Measurements from ENCODE around the gene ST3GAL3.

The ST3GAL3 gene

DNA sequence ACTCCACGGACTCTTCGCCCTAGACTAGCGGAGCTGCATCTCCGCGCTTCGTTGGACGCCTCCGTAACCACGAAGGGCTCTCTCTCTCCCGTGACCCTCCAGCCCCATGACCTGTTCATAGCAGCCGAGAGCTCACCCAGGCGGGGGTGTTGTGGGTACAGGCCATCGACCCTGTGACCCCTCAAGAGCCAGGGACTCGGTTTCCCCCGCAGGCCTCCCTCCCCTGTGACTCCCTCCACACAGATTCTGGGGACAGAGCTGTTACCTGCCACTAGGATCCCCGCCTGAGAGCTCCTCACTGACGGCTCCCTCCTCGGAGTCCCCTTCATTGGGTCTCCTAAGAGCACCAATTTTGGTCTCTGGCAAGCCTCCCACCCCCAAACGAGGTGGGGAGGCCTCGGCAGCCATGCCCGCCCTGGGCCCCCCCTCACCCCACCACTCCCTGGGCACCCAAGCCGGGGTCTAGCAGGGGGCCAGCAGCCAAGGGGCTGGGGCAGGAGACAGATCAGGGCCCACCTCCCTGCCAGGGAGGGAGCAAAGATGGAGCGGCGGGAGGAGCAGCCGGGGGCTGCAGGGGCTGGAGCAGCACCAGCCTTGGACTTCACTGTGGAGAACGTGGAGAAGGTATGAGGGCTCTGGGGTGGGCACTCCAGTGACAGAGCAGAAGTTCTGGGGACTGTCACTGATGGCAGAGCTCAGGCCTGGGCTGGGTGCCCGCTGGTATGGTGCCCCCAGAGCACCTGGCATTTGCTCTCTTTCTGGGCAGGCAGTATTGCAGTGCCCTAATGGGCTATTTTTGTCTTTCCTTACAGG lies 239.9 kb downstream of the ST3GAL3 start:
- TF ChIP-seq, protein P1, sequence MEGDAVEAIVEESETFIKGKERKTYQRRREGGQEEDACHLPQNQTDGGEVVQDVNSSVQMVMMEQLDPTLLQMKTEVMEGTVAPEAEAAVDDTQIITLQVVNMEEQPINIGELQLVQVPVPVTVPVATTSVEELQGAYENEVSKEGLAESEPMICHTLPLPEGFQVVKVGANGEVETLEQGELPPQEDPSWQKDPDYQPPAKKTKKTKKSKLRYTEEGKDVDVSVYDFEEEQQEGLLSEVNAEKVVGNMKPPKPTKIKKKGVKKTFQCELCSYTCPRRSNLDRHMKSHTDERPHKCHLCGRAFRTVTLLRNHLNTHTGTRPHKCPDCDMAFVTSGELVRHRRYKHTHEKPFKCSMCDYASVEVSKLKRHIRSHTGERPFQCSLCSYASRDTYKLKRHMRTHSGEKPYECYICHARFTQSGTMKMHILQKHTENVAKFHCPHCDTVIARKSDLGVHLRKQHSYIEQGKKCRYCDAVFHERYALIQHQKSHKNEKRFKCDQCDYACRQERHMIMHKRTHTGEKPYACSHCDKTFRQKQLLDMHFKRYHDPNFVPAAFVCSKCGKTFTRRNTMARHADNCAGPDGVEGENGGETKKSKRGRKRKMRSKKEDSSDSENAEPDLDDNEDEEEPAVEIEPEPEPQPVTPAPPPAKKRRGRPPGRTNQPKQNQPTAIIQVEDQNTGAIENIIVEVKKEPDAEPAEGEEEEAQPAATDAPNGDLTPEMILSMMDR (IDR thresholded peaks at IDR 0.05) = no peak
- H3K4me1 ChIP-seq = peaks cover 0 to 42% (median 29%) of the 10 kb centered on the region in 4 donors
- peak overlapping the region; percentile 73 to 74 for H3K4me3 ChIP-seq
- H3K27ac ChIP-seq = peak overlapping the region; percentile 89 to 94
- peaks cover 0 to 18% (median 6%) of the 10 kb centered on the region in 3 donors for H3K36me3 ChIP-seq
- H3K9me3 ChIP-seq = no peaks in the 10 kb centered on the region
- H3K27me3 ChIP-seq = no peaks in the 10 kb centered on the region
- intact Hi-C loops (cut with DNase I; ENCODE audit: low total_unique reads) = loop anchor here (2.0 to 10.0 kb wide), 2 partner anchors 28 to 88 kb away; partner anchors contain the start of genes ATP6V0B and SLC6A9
- DNase-seq = no peak

DNA sequence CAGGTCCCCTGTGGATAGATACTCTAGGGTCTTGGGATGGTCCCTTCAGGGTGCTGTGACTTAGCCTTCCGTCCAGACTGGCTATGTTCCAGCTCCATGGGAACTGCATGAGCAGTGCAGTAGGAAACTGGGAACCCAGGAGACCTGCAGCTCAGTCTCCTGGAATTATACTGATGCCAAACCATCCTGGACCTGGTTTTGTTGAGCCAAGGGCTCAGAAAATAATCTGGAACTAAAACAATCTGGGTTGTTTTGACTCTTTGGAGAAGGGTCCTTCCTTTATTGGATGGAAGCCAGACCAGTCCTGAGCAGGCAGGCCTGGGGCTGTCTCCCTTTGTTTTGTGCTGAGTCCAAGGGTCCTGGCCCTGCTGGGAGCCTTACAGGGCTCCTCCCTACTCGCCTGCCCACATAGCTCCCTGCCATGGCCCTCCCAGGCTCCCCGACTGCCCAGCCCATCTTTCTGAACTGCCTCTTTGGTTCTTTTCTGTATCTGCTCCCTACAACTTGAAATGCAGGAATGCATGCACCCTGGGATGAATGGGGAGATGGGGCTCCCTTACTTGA lies 240.6 kb downstream of the ST3GAL3 start:
- TF ChIP-seq, protein P1 (IDR thresholded peaks at IDR 0.05) = no peak
- Histone ChIP-seq H3K27ac (peak overlapping the region in 1 of 2 donors; percentile 94), H3K4me1 (peaks cover 0 to 42% (median 29%) of the 10 kb centered on the region in 4 donors), H3K27me3 (no peaks in the 10 kb centered on the region), H3K4me3 (peak overlapping the region; percentile 73 to 74), H3K36me3 (peaks cover 0 to 18% (median 6%) of the 10 kb centered on the region in 3 donors), H3K9me3 (no peaks in the 10 kb centered on the region)
- no peak for DNase-seq
- intact Hi-C loops (cut with DNase I; ENCODE audit: low total_unique reads) = loop anchor here (2.0 to 10.0 kb wide), 3 partner anchors 19 to 87 kb away; partner anchors contain the start of genes ATP6V0B and SLC6A9

DNA sequence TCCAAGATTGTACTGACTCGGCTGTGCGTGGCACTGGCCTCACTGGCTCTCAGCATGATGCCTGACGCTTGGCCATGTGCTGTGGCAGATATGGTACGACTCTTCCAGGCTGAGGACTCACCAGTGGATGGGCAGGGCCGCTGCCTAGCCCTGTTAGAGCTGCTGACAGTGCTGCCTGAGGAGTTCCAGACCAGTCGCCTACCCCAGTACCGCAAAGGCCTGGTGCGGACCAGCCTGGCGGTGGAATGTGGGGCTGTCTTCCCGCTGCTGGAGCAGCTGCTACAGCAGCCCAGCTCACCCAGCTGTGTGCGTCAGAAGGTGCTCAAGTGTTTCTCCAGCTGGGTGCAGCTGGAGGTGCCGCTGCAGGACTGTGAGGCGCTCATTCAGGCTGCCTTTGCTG lies 242.3 kb downstream of the ST3GAL3 start:
- no peak overlapping the region for H3K27ac ChIP-seq
- H3K4me3 ChIP-seq = no peak overlapping the region
- H3K4me1 ChIP-seq = peaks cover 0 to 37% (median 29%) of the 10 kb centered on the region in 4 donors
- no peaks in the 10 kb centered on the region for H3K9me3 ChIP-seq
- DNase-seq = no peak
- intact Hi-C loops (cut with DNase I; ENCODE audit: low total_unique reads) = loop anchor here (2.0 to 10.0 kb wide), 2 partner anchors 17 to 85 kb away; partner anchors contain the start of gene SLC6A9
- no peaks in the 10 kb centered on the region for H3K27me3 ChIP-seq
- H3K36me3 ChIP-seq = peaks cover 0 to 18% (median 6%) of the 10 kb centered on the region in 3 donors
- TF ChIP-seq, protein P1 (IDR thresholded peaks at IDR 0.05) = no peak

DNA sequence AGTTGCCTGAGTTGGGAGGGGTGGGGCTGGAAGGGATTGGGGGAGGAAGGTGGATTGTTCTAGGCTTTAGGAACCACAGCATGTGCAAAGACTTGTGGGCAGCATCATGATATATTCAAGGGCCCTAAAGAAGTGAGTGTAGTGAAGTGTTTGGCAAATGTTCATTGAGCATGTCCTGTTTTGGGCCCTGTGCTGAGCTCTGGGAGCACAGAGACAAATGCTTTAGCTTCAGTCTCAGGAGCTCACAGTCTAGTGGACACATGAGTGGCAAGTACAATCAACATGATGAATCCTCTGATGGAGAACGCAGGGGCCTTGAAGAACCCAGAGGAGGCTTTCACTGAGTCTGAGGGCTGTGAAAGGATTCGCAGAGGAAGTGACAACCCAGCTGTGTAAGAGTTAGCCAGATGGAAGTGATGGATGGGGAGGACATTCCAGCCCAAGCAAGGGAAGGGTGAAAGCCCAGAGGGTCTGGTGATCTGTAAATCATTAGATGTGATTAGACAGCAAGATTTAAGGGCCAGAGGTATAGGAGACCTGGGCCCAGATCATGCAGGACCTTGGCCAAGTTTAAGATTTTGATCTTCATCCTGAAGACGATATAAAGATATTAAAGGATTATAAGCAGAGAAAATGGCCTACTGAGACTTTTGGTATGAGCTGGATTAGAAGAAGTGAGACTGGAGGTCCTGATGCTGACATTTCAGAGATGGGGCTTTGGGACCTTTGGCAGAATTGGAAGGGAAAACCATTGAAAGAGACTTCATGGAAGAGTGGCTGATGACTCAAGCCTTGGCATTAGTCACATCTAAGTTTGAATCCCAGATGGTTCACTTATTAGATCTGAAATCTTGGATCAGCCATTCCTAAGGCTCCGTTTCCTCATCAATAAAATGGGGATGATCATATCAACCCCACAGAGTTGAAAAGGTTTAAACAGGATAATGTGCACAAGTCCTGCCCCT lies 244.0 kb downstream of the ST3GAL3 start:
- Histone ChIP-seq H3K27ac (no peak overlapping the region), H3K4me1 (peaks cover 0 to 23% (median 20%) of the 10 kb centered on the region in 4 donors), H3K27me3 (no peaks in the 10 kb centered on the region), H3K9me3 (no peaks in the 10 kb centered on the region), H3K4me3 (no peak overlapping the region), H3K36me3 (peaks cover under 1 to 29% (median 9%) of the 10 kb centered on the region in 3 donors)
- DNase-seq = no peak
- TF ChIP-seq, protein P1 (IDR thresholded peaks at IDR 0.05) = no peak
- intact Hi-C loops (cut with DNase I; ENCODE audit: low total_unique reads) = no loop called here

DNA sequence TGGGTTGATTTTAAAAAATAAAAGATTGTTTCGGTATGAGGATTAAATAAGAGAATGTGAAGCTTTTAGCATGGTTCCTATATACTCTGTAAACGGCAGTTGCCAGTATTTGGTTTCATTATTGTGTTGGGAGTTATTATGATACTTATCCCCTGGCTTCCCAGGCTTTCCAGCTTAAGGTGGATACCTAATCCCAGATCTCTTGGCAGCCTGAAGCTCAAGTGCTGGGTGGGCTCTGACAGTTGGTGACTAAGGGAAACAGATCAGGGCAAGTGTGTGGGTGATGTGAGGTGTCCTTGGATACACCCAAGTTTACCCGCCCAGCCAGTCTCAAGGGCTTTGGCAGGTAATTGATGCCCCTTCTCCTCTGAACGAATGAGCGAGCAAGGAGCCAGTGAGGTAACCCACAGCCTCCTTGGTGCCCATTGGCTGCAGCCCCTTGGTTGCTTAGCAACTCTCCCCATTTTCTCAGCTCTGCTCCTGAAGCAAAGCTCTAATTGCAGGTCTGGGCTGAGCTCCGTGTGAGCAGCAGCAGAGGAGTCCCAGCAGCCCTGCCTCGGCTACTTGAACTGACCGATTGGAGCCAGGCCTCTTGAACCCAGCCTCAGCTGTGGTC lies 245.5 kb downstream of the ST3GAL3 start:
- no peak for DNase-seq
- no peaks in the 10 kb centered on the region for H3K27me3 ChIP-seq
- no peak overlapping the region for H3K4me3 ChIP-seq
- intact Hi-C loops (cut with DNase I; ENCODE audit: low total_unique reads) = no loop called here
- H3K27ac ChIP-seq = no peak overlapping the region
- H3K4me1 ChIP-seq = peaks cover 0 to 15% (median 12%) of the 10 kb centered on the region in 4 donors
- no peaks in the 10 kb centered on the region for H3K9me3 ChIP-seq
- peaks cover 16 to 44% (median 24%) of the 10 kb centered on the region in 3 donors for H3K36me3 ChIP-seq
- TF ChIP-seq, protein P1 (IDR thresholded peaks at IDR 0.05) = no peak

Measured in tibial artery (tissue), 4 donors.